Tongue (tissue), 2 donors: ENCODE data around the gene PTPRT. TPM values are rescaled to one million over a fixed set of nuclear protein-coding genes. Genes with fewer than 3 reads are reported as not detected.

Experiments used
- DNase-seq: peaks from one replicate; pipeline ENCODE4 v3.0.0-alpha.2; 2015
- total RNA-seq: library from RNA; depleted of rRNA; stranded (reverse); fragments of >200 nt; gene quantifications from one replicate; pipeline ENCODE4 v1.2.3, GENCODE V29; 2014

The PTPRT gene
- total RNA-seq, 1 donor from 2014 or later: 0.92 TPM

DNA sequence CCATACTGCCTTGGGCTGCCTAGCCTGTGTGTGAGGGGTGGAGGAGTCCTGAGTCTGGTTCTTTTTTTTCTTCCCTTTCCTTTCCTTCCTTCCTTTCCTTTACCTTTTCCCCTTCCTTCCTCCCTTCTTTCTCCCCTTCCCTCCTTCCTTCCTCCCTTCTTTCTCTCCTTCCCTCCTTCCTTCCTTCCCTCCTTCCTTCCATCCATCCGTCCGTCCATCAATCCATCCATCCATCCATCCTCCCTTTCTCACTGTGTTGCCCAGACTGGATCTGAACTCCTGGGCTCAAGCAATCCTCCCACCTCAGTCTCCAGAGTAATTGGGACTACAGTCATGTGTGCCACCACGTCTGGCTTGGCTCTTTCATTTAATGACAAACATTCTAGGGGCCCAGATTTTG is 820.8 kb downstream of the PTPRT start:
- DNase-seq: no peak

DNA sequence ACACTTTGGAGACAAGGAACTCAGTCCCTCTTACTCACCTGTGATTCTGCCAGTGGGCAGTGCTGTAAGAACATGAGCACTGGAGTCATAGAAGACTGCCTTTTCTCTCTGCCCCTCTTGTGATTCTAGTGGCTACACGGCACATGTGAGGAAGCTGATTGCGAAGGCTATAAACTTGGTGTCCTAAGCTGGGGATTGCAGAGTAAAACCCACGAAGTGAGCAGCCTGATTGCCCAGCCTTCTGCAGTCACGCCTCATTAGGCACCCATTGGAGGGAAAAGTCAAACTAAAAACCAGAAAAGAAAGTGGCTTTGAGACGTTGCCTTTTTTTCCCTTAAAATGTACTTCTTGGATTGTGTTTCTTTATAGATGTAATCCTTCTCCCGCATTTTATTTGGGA is 823.1 kb downstream of the PTPRT start:
- no peak for DNase-seq

DNA sequence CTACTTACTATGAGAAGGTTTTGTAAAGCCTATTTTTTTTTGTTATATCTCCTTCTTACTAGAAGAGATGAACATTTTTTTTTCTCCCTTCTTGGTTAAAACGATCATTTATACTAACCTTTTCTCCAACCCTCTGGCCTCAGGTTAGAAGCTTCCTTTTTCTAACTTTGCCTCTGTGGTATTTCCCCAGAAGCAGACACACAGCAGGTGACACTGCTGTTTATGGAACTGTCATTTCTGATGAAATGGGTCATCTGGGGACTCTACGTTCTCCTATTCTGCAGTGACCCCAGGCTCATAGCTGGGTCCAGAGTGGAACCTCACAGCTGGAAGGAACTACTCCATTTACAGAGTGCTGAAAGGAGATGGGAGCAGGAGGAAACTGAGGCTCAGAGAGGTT is 825.3 kb downstream of the PTPRT start:
- no peak for DNase-seq

DNA sequence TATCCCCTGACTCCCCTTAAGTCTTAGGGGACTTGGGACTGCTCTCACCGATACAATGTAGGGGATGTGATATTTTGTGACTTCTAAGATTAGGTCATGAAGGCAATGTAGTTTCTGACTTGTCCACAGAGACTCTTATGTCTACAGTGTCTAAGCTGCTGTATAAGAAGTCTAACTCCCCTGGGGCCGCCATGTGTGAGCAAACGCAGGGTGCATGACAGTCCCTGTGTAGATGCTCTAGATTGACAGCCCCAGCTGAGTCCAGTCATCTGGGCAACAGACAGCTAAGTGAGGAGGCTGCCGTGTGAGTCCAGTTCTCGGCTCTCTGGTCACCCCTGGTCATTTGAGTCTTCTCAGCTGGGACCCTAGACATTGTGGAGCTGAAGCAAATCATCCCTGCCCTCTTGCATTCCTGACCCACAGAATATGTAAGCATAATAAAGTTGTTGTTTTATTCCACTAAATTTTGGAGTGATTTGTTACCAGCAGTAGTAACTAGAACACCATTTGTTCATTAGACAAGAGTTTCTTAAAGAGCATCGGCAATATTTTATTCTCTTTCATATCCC is 828.2 kb downstream of the PTPRT start:
- peak; percentile 53 for DNase-seq

DNA sequence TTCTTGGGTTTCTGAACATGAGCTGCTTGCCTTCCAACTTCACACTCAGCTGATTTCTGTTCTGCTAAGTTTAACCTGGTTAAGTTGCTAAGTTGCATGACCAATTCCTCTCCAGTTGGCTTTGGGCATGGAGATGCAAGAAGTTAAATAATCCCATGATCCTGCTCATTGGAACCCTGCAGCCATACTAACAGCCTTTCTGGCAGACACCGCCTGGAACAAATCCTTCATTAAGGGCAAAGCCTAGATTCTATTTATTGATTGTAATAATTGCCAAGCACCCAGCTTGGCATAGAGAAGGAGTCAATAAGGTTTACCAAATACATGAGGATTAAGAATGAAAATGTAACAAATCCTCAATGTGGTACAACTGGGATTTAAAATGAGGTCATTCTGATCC is 829.1 kb downstream of the PTPRT start:
- DNase-seq: peak; percentile 90

DNA sequence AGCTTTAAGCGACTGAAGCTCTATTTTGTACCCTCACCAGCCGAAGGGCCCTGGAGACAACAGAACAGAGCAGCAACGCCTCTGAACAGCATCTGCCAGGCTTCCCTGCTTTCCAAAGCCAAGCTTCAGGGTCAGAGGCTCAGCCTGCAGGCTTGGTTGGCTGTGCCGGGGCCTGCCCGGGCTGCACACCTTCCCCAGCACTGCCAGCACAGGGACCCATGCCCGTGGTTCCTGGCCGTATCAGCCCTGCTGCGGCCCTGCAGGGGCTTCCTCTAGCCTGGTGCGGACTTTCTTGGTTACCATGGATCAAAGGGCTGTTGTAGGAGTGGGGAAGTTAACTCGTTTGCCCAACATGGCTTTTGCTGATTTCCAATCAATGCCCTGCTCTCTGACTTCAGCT is 830.1 kb downstream of the PTPRT start:
- DNase-seq: no peak

DNA sequence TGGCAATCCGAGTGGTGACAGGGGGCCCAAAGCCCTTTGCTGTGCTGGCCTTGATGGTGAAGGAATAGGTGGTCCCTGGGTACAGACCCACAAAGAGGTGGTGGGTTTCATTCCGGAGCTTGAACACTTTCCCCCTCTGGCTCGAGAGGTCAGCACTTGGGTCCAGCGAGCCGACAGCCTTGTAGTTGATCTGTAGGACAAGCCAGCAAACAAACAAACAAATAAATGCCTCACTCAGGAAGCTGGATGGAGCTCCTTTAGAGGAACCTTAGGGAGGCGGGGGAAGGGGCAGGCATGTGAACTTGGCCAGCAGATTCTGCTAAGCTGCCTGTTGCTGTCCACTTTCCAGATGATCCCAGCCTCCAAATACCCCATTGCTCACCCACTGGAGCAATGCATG is 837.6 kb downstream of the PTPRT start:
- no peak for DNase-seq

DNA sequence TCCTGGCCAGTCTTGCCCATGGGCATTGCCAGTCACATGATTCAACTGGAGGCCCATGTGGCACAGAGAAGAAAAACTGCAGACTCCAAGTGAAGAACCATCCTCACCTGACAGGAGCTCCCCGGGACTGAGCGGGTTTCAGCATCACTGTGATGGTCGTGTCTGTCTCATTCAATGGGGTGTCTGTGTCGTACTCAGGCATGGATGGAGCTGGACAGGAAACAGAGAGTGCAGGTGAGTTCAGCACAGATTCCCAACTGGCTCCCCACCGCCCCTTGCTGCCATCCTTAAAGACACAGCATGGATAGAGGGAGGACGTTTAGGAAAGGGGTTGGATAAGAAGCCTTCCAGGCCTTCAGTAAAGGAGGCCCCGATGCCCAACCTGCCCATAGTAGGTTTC is 839.2 kb downstream of the PTPRT start:
- no peak for DNase-seq

DNA sequence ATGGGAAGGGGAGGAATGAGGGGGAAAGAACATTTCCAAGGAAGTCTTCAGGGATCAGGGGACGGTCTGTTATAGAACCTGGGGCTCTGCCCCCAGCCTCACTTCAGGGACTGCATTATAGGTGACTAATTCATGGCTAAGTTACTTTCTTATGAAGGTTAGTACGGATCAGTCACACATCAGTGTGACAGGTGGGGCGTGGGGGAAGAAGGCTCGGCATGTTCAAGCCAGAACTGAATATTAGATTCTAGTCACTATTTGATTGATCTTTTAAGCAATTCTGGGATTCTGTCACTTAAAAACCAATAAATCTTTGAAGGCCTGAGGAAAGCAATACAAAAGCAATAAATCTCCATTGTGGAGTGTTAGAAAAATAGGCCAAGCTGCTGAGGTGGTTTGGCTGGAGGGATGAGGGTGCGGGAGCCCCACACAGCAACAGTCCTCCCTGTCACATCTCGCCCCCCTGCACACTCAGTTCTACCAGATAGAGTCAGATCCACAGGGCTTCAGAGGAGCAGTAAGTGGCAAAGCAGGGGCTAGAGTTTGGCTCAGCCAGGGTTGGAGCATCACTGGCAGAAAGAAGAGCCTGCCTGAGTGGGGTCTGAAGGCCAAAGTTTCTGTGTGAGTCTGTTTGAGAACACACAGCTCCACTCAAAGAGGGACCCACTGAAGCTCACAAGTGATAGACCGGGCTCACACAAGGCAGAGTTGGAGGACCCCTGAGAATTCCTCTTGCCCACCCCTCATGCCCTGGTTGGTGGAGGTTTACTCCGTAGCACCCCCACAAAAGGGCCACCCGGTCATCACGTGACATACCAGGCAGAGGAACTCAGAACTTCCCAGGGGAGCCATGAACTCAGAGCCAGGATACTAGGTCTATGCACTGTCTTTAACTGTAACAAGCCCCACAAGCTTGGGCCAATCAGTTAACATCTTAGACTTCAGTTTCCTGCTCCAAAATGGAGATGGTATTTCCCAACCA is 843.2 kb downstream of the PTPRT start:
- no peak for DNase-seq

DNA sequence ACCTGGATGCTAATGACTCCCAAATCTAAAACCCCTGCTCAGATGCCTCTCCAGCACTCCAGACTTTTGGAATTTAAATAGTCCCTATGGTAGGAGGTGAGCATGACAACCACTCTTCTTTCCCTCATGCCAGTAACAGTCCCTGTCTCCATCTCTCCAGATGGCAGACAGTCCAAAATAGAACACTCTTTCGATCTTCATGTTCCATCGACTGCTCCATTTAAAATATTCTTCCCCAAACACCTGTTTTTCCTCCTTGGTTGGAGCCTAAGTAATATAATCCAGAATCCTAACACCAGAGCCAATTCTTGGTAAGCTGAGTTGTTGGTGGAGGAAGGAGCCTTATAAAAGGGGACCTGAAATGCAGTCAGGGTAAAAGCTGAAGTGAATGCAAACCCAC is 848.1 kb downstream of the PTPRT start:
- DNase-seq: no peak

DNA sequence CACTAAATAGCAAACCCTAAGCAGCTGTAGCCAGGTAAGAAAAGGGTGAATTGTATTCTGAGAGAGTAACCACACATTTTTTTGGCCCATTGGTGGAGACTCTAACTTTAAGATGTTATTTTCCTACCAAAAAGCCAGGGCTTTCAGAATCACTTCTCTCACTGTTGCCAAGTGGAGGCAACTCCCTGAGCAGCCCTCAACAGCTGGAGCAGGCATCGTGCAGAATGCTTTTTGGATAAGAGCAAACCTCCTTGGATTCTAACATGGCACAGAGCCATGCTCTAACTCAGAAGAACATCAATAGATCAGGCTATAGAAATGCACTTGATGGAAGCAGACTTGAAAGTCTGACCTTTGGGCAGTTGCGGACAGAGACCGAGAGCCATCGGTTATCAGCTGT is 849.3 kb downstream of the PTPRT start:
- peak; percentile 80 for DNase-seq

DNA sequence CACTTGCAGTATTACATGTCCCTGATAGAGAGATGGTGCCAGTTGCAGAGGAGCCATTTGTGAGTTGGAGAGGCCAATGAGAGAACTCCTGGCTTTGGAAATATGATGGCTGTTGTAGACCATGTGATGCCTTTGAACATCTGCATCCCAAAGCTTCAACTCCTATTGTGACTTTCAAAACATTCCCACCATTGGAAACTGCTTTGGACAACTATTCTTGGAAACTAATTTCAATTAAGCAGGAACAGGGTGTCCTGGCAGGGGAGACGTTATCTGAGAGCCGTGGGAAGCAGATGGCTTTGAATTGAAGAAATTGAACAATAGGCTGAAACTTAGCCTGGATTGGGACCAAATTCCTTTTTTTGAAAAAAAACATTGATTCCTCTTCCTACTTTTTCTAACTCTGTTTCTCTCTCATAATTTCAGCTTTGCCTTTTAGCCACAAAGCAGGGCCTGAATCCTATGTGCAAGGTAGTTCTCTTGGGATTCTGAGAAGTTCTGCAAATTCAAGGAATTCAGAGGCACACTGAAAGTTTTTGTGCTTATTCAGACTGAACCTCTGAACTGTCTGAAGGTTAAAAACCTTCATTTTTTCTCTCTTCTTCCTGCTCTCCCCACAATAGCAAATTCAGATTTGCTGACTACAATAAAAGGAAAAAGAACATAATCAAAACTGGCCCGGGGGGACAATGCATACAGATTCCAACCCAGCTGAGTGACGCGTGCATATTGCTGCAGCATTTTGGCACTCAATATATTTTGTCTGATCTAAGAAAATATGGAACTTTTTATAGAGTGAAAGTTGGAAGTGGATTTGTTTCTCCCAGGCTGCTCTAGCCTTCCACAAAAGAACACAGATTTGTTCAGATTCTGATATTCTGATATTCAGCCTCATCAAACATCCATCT is 851.2 kb downstream of the PTPRT start:
- peak; percentile 96 for DNase-seq

DNA sequence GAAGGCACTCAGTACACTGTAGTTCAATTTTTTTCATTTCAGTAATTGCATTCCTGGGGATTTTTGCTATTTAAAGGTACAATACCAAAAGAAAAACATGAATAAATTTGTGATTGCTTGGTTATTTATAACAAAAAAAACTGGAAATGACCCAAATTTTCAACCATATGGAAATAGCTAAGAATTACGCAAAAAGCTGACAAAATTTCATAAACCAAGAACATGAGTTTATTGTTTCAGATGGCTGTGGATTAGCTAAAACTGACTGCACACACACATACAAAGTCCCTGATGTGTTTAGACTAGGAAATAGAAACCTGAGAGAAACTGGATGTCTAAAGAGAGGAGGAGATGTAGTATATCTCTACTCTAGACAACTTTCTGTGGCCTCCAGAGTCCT is 853.1 kb downstream of the PTPRT start:
- DNase-seq: peak; percentile 64

DNA sequence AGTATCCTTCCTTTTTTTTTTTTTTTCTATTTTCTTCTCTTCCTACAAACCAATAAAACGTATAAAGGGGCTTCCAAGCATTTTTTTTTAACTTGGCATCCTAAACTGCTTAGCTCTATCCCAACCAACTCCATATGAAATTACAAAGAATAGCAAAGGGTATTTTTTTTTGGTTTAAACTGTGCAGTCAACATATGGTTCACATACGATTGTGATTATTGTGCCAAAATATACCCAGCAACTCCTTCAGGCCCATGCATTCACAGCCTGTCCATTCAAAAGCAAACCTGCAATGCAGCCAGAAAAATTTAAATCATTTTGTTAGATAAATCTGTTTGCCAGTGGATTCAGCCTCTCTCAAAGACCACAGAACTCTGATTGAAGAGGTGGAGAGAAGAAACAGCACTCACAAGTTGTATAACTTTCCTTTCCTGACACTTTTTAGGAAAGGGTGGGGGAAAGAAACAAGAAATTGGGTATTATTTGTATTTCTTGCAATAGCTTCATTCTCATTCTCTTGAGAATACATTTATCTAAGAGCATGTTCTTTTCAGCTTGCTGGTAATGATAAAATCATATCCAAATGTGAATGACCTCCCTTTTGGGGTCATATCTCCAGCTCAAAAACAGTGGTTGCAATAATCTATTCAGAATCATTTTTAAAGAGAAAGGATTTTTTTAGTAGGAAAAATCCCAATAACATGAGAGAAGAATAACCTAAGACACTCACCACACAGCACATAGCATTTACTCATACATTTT is 870.3 kb downstream of the PTPRT start:
- DNase-seq: peak; percentile 50

DNA sequence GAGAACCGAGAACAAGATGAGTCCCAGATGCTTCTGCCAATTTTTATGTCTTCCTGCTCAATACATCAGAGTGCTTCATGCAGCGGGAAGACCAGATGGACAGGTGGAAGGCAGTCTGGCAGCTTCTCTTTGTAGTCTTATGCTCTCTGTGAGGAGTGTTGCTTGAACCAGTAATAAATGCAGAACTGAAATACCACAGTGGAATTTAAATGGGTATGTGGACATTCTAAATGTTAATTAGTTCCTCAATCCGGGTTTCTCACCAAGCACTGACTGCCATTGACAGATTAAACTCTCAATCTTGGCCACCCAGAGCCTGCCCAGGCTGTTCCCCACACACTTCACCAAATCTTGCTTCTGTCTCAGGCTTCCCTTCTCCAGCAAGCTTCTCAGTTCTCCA is 876.0 kb downstream of the PTPRT start:
- DNase-seq: no peak

DNA sequence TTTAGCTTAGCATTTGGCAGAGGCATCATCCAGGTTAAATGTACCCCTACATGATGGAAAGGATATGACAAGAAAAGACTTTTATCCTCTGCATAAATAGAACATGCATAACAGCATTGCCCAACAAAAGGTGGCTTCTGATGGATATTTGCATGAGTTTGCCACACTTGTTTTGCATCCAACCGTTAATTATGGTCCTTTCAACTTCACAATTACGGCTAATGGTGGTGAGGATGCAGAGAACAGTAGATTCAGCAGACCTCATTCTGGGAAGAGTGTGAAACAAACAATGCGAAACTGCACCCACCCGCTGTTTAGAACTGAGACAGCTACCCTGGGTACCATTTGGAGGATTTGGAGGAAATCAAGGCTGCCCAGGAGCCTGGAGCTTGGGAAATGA is 880.7 kb downstream of the PTPRT start:
- DNase-seq: no peak

DNA sequence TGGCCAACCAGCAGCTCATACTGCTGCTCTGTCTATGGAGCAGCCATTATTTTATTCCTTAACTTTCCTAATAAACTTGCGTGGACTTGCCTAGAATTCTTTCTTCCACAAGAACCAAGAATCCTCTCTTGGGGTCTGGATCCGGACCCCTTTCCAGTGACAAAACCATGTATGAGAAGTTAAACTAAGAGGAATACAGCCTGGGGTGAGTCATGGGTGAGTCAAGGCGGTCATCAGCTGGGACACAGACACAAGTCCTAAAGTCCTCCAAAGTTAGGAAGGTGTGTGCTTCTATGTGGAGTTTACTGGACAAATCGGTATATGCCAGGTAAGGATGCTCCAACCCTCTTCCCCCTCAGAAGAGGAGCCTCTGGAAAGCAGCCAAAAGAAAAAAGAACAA is 881.5 kb downstream of the PTPRT start:
- DNase-seq: no peak

DNA sequence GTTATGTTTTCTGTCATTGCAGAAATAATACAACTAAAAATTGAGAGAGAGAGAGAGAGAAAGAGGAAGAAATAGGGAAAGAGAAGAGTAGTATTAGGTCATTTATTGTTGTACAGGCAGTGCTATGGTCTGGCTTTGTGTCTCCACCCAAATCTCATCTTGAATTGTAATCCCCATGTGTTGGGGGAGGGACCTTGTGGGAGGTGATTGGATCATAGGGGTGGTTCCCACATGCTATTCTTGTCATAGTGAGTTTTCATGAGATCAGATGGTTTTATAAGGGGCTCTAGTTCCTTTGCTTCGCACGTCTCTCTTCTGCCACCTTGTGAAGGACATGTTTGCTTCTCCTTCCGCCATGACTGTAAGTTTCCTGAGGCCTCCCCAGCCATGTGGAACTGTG is 894.1 kb downstream of the PTPRT start:
- no peak for DNase-seq

DNA sequence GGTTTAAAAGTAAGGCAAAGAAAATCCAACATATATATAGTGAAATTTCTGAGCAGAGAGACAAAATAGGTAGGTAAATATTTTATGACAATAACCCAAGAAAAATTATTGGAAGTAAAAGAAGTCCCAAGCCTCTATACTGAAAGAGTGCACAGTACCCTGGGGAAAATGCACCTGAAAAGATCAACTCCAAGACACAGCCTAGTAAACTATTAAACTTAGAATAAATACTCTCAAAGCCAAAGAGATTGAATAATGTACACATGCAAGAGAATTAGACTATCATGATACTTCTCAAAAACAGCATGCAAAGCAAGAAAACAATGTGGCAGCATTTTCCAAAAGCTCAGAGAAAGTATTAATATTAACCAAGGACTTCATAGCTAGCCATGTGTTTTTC is 894.7 kb downstream of the PTPRT start:
- DNase-seq: no peak

DNA sequence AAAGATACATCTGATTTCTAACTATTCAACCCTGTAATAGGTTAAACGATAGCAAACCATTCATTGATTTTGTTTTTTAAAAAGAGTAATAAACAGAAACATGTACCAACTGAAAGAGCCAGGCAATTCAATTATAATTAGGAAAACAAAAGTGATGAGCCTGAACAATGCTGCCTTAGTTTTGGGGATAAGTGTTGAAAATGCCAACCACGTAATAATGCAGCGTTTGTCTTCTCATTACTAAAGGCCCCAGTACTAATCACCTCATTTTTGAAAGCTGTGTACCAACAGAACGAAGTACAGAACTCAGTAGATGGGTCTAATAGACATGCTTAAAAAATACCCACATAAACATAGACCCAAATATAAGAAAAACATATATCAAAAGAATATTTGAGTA is 907.9 kb downstream of the PTPRT start:
- DNase-seq: no peak

DNA sequence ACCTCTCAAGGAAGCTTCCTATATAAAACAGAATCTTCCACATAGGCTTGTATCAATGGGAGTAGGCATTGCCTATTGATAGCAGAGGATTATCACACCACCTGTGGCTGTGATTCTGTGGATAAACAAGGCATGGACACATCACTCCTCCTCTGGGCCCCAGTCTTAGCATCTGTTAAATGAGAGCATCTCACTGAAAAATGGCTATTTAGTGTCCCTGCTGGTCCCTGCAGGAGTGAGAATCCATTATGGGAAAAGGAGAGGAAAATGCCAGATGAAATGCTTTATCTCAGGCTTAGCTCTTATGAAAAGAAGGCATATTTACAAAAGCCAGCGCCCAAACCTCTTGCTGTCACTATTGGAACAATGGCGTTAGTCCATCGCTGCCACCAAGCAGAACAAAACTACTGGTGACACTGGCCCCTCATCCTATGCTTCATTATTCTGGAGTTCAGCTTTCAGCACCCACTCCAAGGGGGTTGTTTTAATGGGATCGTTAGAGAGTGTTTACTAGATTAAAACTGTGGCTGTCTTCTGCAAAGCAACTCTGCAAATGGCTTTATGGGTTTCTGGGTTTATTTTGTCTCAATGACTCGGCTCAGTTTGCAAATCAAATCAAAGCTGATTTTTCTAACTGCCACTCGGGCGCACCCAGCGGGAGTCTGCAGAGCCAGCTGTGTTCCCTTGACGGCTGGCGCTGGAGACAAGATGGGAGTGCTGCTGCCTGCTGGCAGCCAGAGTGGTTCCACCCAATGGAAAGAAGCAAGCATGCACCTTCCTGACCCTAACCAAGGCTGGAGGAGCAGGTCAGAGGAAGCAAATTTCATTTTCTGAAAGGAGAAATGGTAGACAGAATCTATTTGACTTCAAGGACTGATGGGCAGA is 912.7 kb downstream of the PTPRT start:
- DNase-seq: no peak
